Measurements from ENCODE around the gene CYB561D1. TPM values are rescaled to one million over a fixed set of nuclear protein-coding genes. Genes with fewer than 3 reads are reported as not detected.

Gene CYB561D1
- total RNA-seq, 1 donor from 2014 or later = 7.8 TPM

GRCh38 chr1:109532365-109533136 is 38.7 kb downstream of the CYB561D1 start:
- H3K4me1 Mint-ChIP-seq = peaks cover 28% of the 10 kb centered on the region
- no peaks in the 10 kb centered on the region for H3K36me3 Mint-ChIP-seq (ENCODE audit: low read depth)
- peak; percentile 91 for TF ChIP-seq CTCF (conservative IDR thresholded peaks at IDR 0.05)
- no peak overlapping the region for H3K4me3 Mint-ChIP-seq
- H3K9me3 Mint-ChIP-seq = no peaks in the 10 kb centered on the region
- no peaks in the 10 kb centered on the region for H3K27me3 Mint-ChIP-seq (ENCODE audit: low read depth)
- DNase-seq (ENCODE audit: low read depth, low spot score) = peak; percentile 98
- peak overlapping the region; percentile 96 for H3K27ac Mint-ChIP-seq (ENCODE audit: unreplicated experiment)

GRCh38 chr1:109534307-109534858 is 40.5 kb downstream of the CYB561D1 start:
- no peak for TF ChIP-seq CTCF (conservative IDR thresholded peaks at IDR 0.05)
- no peak for DNase-seq (ENCODE audit: low read depth, low spot score)
- Mint-ChIP-seq H3K4me1 (peaks cover 28% of the 10 kb centered on the region), H3K4me3 (no peak overlapping the region), H3K27ac (ENCODE audit: unreplicated experiment) (no peak overlapping the region), H3K27me3 (ENCODE audit: low read depth) (no peaks in the 10 kb centered on the region), H3K9me3 (no peaks in the 10 kb centered on the region), H3K36me3 (ENCODE audit: low read depth) (no peaks in the 10 kb centered on the region)

DNA sequence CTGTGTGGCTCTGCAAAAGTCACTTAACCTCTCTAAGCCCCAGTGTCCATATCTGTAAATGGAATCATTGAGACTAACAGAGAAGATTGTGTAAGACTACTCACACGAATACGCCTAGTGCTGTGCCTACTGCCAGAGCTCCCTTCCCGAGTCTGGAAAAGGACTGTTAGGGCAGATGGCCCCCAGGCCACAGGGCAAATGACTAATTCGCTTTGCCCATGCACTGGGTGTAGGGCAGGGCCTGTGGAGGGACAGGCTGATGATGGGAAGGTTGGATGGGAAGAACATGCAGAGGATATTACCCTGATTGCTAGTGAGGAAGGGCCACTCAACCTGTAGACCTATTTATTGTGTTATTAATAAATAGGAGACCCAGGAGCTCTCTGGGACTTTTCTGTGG is 41.6 kb downstream of the CYB561D1 start:
- no peaks in the 10 kb centered on the region for H3K36me3 Mint-ChIP-seq (ENCODE audit: low read depth)
- H3K9me3 Mint-ChIP-seq = no peaks in the 10 kb centered on the region
- H3K27me3 Mint-ChIP-seq (ENCODE audit: low read depth) = no peaks in the 10 kb centered on the region
- H3K4me3 Mint-ChIP-seq = no peak overlapping the region
- peaks cover 22% of the 10 kb centered on the region for H3K4me1 Mint-ChIP-seq
- no peak for TF ChIP-seq CTCF (conservative IDR thresholded peaks at IDR 0.05)
- no peak overlapping the region for H3K27ac Mint-ChIP-seq (ENCODE audit: unreplicated experiment)
- DNase-seq (ENCODE audit: low read depth, low spot score) = no peak

GRCh38 chr1:109535971-109536491 is 42.1 kb downstream of the CYB561D1 start:
- H3K36me3 Mint-ChIP-seq (ENCODE audit: low read depth) = no peaks in the 10 kb centered on the region
- H3K9me3 Mint-ChIP-seq = no peaks in the 10 kb centered on the region
- no peaks in the 10 kb centered on the region for H3K27me3 Mint-ChIP-seq (ENCODE audit: low read depth)
- H3K4me3 Mint-ChIP-seq = no peak overlapping the region
- no peak for DNase-seq (ENCODE audit: low read depth, low spot score)
- no peak for TF ChIP-seq CTCF (conservative IDR thresholded peaks at IDR 0.05)
- peaks cover 18% of the 10 kb centered on the region for H3K4me1 Mint-ChIP-seq
- no peak overlapping the region for H3K27ac Mint-ChIP-seq (ENCODE audit: unreplicated experiment)

DNA sequence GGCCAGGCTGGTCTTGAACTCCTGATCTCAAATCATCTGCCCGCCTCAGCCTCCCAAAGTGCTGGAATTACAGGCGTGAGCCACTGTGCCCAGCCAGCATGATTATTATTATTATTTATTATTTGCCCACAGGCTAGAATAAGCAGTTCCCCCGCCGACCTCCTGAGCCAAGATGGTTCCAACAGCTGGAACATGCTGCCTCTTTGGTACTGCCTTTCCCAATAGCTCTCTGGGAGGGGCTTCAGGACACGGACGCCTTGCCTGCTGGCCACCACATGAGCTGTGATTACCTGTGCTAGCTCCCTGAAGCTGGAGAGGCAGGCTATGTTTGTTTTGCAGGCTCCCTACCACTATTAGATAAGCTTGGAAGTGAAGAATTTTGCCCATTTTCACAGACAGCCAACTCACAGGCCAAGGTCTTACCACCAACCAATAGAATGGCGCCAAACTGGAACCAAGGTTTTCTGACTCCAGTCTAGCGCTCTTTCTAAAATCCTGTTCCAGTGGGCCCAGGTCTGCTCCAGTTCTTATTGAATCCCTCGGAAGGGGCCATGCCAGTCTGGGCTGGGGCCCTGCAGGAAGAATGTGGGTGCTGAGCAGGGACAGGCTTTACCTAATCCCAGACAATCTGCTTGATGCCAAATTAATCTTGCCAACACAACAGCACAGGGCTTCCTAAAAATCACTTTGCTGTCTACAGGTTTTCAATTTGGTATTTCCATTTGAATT is 43.7 kb downstream of the CYB561D1 start:
- no peaks in the 10 kb centered on the region for H3K36me3 Mint-ChIP-seq (ENCODE audit: low read depth)

More for the DNA sequence above, 43.7 kb downstream of the CYB561D1 start:
- no peaks in the 10 kb centered on the region for H3K9me3 Mint-ChIP-seq
- H3K4me1 Mint-ChIP-seq = peaks cover 6% of the 10 kb centered on the region
- H3K4me3 Mint-ChIP-seq = no peak overlapping the region
- H3K27ac Mint-ChIP-seq (ENCODE audit: unreplicated experiment) = no peak overlapping the region
- peaks cover 3% of the 10 kb centered on the region for H3K27me3 Mint-ChIP-seq (ENCODE audit: low read depth)
- no peak for TF ChIP-seq CTCF (conservative IDR thresholded peaks at IDR 0.05)
- DNase-seq (ENCODE audit: low read depth, low spot score) = no peak

Measured in neural crest cell (in vitro differentiated cells).